HG03039 (cell line): ENCODE measurements around the gene ANKS4B.
"Not testable (repeated sequence)": the region's sequence is repeated elsewhere in the genome, so short reads cannot be mapped to it uniquely, and the experiment has no call there.

Experiments used
- ATAC-seq: cut with Tn5 transposase; IDR thresholded peaks from one replicate; pipeline ENCODE4 v1.9.1; 2021; ENCODE audit warnings: mild to moderate bottlenecking, moderate library complexity; ENCODE audit not compliant: unreplicated experiment

Gene ANKS4B

GRCh38 chr16:21260870-21261791, 27.6 kb downstream of the ANKS4B start:
- no peak for ATAC-seq

- no peak for ATAC-seq
Observed at GRCh38 chr16:21262779-21263639, 29.5 kb downstream of the ANKS4B start.

- ATAC-seq, result no peak
Observed at GRCh38 chr16:21263640-21264570, 30.4 kb downstream of the ANKS4B start.

- no peak for ATAC-seq
Observed at GRCh38 chr16:21264571-21265036, 31.1 kb downstream of the ANKS4B start.

- no peak for ATAC-seq
Observed at GRCh38 chr16:21265104-21265837, 31.8 kb downstream of the ANKS4B start.

GRCh38 chr16:21267298-21267697, 33.8 kb downstream of the ANKS4B start:
- no peak for ATAC-seq

GRCh38 chr16:21268236-21268635, 34.7 kb downstream of the ANKS4B start:
- ATAC-seq, result no peak

GRCh38 chr16:21272253-21272652, 38.8 kb downstream of the ANKS4B start:
- no peak for ATAC-seq

GRCh38 chr16:21272763-21273162, 39.3 kb downstream of the ANKS4B start:
- ATAC-seq, result not testable (repeated sequence)

GRCh38 chr16:21274172-21274726, 40.8 kb downstream of the ANKS4B start:
- ATAC-seq, result no peak

- no peak for ATAC-seq
Observed at GRCh38 chr16:21275529-21275928, 42.0 kb downstream of the ANKS4B start.

- ATAC-seq, result no peak
Observed at GRCh38 chr16:21276090-21276489, 42.6 kb downstream of the ANKS4B start.

GRCh38 chr16:21277045-21277926, 43.8 kb downstream of the ANKS4B start:
- no peak for ATAC-seq

- ATAC-seq, result peak; percentile 45
Observed at GRCh38 chr16:21277927-21278706, 44.6 kb downstream of the ANKS4B start, which contains the start of gene CRYM. Gene CRYM (minus strand): TSS chr16:21278290. CDS start chr16:21278251, 39 bp downstream.

- no peak for ATAC-seq
Observed at GRCh38 chr16:21279501-21279900, 46.0 kb downstream of the ANKS4B start.

GRCh38 chr16:21281698-21282389, 48.3 kb downstream of the ANKS4B start:
- no peak for ATAC-seq
